Epithelial cell of alveolus of lung (primary cell): ENCODE data around the gene TUBAL3. TPM values are rescaled to one million over a fixed set of nuclear protein-coding genes. Genes with fewer than 3 reads are reported as not detected.

Experiments used
- total RNA-seq: library from RNA; depleted of rRNA; stranded (reverse); fragments of >200 nt; gene quantifications from 2 replicates; pipeline ENCODE4 v1.2.1, GENCODE V29; 2015

TUBAL3 gene
- under 0.01 TPM in 1 of 2 replicates, not detected in the other for total RNA-seq

GRCh38 chr10:5404208-5405041 lies at the start of gene TUBAL3:
Gene TUBAL3 (minus strand): TSS chr10:5404828. CDS start chr10:5404792, 36 bp downstream.

GRCh38 chr10:5412277-5412941 lies 7.8 kb upstream of the TUBAL3 start, which contains the start of gene NET1:
Gene NET1 (plus strand): TSS chr10:5412557. CDS start chr10:5412693, 136 bp downstream.

GRCh38 chr10:5364890-5365338 lies 39.7 kb downstream of the TUBAL3 start, which contains the start of gene UCN3:
Gene UCN3 (plus strand): TSS chr10:5364966. CDS start chr10:5373721, 8,755 bp downstream.

Other genes with a start within 250 kb of the TUBAL3 start
- not detected in 2 replicates for gene AKR1C8, start 219.7 kb downstream of the TUBAL3 start, total RNA-seq
- gene AKR1C4, start 208.0 kb downstream of the TUBAL3 start, total RNA-seq, result not detected in 2 replicates
- not detected in 2 replicates for gene UCN3, start 39.9 kb downstream of the TUBAL3 start, total RNA-seq
- gene NET1, start 7.7 kb upstream of the TUBAL3 start, total RNA-seq, result 15.8 and 27.5 TPM in 2 replicates
- not detected in 2 replicates for gene CALML5, start 94.7 kb upstream of the TUBAL3 start, total RNA-seq
- gene CALML3, start 120.1 kb upstream of the TUBAL3 start, total RNA-seq, result not detected in 2 replicates